RKO (cell line): ENCODE results near the gene REXO1.

Experiments used
- DNase-seq: peaks from one replicate; pipeline ENCODE4 v3.0.0-alpha.2; 2016; ENCODE audit warnings: low spot score

REXO1 gene

DNA sequence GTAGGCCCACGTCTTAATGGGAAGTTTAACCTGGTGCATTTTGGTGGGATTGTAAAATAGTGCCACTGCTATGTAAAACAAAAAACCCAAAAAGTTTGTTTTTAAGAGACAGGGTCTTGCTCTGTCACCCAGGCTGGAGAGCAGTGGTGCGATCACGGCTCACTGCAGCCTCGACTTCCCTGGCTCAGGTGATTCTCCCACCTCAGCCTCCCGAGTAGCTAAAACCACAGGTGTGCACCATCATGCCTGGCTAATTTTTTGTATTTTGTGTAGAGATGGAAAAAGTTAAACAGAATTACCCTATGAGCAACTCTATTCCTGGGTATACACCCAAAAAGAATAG, 820 bp upstream of the REXO1 start:
- no peak for DNase-seq

DNA sequence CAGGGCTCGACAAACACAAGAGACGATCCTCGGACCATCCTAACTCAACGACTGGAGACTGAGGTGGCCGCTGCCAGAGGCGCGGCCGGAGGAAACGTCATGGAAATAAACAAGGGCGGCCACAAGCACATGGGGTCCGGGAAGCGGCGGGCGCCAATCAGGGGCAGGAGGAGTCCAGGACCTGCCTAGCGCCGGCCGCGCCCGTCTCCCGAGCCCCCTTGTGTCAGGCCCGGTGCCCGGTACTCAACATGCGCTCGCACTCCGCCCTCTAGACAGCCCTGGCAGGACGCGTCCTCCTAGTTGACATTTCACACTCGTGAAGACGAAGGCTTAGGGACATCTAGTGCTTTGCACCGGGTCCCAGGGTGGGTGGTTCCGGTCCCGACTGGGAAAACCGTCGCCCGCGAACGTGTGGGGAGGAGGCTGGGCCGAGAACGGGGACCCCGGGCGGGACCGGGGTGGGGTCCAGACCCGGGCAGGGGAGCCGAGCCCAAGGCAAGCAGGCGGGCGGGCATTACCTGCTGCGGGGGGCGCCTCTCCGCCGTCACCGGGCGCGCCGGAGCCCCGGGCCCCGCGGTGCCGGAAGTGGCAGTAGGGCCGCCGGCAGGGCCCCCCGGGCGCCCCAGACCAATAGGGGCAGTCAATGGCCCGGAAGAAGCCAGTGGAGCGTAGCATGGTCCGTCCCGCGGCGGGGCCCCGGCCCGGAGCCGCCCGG, 442 bp downstream of the REXO1 start:
- DNase-seq: peak; percentile 74

DNA sequence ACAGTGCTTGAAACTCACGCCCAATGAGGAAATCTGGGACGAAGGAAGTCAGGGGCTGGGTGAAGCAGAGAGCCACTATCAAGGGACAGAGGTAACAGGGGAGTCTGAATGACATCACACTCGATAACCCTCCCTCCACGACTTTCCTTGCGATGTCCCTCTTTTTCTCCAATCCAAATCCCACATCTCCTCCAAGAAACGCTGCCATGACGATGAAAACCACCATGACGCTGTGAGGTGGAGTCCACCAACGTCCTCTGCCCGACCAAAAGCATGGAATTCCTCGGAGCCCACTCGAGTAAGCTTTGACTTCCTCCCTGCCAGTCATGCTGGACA, 967 bp downstream of the REXO1 start:
- no peak for DNase-seq

DNA sequence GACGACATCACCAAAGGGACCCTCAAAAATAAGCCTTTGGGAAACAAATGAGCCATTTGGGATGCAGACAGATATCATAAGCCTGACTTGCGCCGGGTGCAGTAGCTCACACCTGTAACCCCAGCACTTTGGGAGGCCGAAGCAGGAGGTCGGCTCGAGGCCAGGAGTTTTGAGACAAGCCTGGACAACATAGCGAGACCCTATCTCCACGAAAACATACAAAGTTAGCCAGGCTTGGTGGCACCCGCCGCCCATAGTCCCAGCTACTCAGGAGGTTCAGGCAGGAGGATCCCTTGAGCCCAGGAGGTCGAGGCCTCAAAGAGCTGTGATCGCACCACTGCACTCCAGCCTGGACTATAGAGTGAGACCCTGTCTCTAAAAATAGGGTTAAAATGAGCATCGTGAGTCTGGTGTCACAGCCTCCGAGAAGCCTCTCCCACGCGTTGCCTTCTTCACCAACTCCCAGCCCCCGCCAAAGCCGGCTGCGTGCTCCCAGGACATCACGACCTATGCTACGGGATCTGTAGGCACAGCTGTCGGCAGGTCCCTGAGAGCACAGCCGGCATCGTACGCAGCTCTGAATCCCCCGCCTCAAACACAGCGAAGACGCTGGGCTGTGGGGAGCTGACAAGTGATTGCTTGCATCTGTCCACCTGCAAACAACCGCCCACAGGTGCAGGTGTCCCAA, 1.6 kb downstream of the REXO1 start:
- DNase-seq: no peak

DNA sequence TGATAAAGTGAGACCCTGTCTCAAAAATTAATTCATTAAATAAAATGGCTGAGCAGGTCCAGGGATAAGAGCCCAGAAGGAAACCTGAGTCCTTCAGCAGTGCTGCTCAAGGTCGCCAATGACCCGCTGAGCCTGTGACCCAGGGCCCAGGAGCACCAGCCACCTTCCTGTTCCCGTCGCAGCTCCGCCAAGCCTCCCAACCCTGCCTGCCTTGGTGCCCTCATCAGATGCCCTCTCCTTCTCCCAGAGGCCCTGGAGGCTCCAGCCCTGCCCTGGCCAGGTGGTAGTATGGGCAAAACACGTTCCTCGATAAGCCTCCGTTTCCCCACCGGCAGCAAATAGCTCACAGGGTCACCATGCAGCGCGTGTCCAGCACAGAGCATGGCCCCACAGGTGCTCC, 2.6 kb downstream of the REXO1 start:
- no peak for DNase-seq

DNA sequence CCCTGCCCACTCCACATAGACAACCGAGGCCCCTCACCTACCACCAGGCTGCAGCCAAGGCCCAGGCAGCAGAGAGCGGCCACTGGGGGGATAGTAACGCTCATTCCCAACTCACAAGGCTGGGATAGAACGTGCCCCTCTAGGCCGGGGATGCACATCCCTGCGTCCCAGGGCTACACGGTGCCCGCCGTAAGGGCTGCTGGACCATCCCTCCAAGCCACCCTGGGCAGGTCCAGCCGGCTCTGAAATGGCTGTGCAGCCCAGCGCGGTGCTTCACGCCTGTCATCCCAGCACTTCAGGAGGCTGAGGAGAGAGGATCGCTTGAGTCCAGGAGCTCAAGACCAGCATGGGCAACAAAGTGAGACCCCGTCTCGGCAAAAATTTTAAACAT, 3.2 kb downstream of the REXO1 start:
- no peak for DNase-seq

DNA sequence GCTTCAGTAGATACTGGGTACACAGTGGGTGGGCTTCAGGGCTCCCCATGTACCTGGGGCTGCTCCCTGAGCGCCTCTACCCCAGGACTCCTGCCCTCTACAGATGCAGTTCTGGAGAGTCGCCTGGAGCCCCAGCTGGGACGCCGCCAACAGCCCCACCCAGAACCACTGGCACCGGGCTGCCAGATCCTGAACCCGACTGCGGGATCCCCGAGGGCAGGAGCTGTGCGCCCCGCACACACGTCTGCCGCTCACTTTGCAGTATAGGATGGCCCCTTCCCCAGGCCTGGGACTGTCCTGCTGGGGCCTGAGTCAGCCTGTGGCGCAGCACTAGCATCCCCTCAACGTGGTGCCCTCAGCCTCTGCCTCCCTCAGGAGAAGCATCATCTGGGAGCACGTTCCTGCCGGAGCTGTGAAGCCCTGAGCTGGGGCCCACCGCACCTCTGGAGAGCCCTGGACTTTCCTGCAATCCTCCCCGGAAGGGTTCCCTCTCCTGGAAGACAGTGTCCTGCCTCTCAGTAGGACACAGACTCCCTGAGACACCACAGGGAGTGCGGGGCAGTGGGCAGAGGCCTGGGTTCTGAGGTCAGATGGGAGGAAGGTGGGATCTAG, 3.7 kb downstream of the REXO1 start:
- DNase-seq: no peak

DNA sequence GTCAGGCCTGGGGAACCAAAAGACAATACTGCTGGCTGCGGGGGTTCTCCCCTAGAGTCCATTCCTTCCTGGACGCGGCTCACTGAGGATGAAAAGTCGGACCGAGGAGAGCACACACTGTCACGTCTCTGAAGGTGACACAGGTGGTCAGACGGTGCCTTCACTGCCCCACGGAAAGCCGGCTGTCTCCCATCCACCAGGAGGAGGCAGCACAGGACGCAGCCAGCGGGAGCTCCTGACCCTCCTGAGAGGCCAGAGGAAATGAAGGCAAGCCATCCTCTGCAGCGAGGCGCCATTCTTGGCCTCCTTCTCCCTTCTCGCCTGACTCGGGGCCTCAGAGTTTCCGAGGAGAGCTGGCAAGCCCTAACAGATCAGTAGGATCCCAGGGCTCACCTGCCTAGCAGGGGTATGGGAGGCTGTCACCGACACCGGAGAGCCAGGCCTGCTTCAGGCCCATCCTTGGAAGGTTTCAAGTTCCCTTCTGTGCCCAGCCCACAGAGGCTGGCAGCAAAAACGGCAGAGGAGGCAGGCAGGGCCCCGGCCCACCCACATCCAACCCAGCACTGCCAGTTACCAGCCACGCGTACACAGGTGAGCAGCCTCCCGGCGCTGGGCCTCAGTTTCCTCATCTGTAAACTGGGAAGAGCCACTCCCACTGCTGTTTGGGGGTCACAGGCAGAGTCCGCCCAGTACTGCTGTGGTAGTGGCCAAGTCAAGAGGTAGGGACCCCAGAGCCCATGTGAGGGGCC, 4.5 kb downstream of the REXO1 start:
- DNase-seq: no peak

DNA sequence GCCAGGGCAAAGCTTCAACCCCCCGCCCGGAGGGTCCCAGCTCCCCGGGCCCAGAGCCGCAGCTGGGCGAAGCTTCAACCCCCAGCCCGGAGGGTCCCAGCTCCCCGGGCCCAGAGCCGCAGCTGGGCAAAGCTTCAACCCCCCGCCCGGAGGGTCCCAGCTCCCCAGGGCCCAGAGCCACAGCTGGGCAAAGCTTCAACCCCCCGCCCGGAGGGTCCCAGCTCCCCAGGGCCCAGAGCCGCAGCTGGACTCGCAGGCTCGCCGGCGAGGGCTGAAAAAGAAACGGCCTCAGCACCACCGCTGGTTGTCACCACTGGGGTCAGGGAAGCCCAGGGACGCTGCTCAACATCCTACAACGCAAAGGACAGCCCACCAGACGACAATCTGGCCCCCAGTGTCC, 5.2 kb downstream of the REXO1 start:
- DNase-seq: no peak

DNA sequence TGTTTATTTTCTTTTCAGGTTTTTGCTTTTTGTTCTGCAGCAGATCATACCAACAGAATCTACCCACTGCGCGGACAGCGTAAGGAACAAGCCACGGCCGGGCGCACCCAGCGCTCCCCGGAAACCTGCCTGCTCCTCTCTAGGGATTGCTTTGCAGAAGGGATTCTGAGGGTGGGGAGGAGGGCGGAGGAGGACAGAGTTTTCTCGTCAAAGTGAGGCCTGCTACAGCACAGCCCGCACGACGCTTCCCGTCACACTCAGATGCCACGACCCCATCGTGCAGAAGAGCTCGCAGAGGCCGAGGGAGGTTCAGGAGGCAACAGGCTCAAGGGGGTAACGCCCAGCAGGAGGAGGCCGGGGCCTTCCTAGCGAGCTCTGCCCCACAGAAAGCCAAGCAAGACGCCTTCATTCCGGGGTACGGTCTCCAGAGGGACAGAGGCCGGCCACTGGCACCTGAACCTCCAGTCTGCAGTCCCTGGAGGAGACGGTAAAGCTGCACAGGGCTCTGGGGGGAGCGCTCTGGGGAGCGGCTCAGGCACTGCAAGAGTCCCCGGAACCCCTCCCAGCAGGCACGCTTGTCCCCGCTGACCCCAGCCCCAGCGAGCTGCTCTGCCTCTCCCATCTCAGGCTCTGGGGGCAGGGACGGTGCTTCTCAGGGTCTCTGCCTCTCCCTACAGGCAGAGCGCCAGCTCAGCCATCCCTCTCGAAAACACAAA, 6.9 kb downstream of the REXO1 start:
- DNase-seq: no peak

DNA sequence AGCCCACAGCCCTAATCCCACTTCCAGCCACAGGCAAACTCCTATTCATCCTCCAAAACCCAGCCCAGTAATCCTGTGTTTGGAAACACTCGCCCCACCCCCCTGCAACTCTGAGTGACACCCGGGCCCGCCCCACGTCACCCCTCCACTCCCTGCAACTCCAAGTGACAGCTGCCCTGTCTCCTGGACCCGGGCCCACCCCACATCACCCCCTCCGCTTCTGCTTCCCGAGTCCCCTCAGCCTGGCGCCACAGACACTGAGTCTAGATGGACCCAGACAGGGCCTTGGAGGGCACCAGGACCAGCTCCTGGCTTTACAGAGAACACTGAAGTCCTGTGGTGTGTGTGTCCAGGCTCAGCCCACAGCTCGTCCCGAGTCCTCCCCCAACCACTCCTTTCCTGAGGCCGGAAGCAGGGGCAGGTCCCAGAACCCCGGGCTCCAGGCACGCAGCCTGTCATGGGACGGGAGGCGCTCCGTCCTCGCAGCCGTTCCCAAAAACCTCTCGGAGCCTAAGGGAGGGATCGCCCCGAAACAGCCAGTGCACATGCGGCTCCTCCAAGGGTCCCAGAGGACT, 7.7 kb downstream of the REXO1 start:
- no peak for DNase-seq

DNA sequence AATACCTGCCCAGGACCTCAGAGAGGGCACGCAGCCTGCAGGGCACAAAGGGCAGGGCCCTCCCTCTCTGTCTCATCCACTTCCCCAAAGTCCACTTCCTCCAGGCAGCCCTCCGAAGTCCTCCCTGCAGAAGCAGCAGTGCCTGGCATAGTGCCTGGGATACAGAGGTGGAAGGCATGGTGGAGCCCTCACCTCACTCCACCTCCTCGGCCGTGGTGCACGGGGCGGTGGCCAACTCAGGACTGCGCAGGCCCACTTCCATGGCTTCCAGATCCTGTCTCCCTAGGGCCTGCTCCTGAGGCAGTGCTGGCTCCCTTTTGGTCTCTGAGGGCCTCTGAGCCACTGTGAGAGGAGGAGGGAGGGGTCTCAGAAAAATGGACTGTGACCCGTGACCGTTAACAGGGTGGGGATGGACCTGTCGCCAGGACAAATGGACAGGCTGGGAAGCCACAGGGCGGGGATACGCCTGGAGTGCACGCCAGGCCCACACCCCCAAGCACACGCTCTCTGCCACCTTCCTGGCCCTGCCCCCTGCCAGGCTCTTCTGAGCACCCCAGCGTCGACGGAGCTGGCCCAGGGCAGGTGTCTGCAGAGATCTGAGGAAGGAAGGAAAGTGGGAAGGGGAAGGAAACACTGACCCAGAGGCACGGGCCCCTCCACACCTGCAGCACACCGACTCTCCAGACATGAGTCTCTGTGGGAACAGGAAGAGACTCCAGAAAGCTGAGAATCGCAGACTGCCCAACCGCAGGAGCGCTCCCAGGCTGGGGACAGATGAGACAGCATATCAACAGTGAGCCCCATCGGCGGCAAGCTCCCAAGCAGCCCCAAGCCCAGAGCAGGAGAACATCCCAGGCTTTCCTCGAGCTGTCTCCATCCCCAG, 8.4 kb downstream of the REXO1 start:
- no peak for DNase-seq

DNA sequence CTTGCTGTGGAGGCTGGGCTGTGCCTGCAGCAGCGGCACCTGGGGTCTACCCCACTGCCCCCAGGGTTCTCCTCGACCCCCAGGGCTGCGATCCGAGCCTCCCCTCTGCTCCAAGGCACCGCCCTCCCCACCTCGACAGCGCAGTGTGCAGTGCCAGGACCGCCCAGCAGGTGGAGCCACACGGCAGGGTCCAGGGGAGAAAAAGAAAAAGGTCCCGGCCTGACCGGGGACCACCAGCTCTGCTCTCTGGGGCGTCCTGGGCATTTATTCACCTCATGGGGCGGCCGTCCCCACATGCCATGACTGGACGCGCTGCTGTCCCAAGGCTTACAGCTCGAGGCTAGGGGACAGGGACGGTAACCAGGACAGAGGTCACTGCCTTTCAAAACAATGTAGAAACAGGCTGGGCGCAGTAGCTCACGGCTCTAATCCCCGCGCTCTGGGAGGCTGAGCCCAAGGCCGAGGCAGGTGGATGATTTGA, 10.6 kb downstream of the REXO1 start:
- no peak for DNase-seq

DNA sequence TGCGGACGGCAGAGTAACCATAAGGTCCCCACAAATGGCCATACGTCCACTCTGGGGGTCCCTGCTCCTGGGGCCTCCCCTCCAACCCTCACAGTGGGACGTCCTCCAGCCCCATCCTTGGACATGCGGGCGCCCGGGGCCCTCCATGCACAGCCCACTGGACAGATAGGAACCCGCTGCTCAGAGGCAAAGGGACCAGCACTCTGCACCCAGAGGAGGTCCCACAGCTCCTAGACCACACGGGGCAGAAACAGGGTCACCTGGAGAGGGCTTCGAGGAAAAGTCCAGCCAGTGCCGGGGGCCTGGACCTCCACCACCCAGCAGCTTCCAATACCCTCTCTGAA, 11.1 kb downstream of the REXO1 start:
- DNase-seq: no peak

DNA sequence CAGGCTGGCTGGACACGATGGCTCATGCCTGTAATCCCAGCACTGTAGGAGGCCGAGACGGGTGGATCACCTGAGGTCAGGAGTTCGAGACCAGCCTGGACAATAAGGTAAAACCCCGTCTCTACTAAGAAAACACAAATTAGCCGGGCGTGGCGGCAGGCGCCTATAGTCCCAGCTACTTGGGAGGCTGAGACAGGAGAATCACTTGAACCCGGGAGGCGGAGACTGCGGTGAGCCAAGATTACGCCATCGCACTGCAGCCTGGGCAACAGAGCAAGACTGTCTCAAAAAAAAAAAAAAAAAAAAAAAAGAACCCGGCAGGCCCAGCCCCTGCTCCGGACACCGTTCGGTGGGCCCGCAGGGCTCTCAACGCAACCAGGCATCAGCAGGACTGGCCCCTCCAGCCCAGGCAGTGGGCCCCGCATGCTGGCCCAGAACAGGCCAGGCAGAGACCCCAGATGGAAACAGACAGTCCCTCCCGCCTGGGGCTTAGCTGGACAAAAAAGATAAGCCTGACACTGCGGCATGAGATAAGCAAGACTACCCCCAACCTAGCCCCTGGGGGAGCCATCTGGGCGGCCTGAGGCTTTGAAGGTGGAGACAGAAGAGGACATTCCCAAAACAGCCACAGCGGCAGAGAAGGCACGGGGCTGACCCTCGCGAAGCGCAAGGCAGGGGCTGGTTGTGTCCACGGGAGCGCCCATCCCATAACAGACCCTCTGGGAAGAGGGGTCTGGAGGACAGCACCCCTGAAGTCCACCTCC, 11.6 kb downstream of the REXO1 start:
- no peak for DNase-seq

DNA sequence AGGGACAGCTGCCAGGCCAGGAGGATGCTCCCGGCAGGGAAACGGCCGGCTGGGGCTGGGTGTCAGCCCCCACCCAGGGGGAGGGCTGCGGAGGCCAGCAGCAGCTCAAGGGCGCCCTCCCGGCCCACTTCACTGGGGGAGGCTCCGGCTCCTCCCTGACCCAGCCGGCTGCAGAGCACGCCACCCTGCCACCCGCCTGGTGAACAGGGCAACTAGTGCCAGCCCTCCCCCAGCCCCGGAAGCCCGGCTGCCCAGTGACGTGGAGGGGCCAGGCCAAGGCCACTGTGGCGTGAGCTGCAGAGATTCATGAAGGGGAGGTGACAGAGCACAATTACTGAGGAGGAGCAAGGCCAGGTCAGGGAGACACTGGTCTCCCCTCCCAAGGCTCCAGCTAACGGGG, 14.7 kb downstream of the REXO1 start:
- DNase-seq: no peak

DNA sequence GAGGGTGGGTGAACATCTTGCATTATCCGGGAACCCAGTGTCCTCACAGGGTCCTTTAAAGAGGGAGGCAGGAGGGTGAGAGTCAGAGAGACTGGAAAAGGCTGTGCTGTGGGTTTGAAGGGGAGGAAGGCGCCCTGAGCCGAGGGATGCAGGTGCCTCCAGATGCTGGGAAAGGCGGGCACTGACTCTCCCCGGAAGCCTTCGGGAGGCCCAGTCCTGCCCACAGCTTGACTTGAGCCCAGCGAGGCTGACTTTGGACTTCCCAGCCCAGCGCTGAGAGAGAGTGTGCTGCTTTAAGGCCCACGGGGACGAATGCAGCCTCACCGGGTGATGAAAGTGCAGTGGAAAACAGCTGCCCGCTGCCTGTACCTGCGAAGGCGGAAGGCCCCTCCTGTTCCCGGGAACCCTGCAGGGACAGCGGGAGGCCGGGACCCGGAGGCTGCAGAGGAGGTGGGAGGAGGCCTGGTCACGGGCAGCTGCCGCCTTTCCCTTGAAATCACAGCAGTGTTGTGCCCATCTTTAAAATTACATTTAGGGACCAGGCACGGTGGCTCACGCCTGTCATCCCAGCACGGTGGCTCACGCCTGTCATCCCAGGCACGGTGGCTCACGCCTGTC, 16.1 kb downstream of the REXO1 start:
- no peak for DNase-seq

DNA sequence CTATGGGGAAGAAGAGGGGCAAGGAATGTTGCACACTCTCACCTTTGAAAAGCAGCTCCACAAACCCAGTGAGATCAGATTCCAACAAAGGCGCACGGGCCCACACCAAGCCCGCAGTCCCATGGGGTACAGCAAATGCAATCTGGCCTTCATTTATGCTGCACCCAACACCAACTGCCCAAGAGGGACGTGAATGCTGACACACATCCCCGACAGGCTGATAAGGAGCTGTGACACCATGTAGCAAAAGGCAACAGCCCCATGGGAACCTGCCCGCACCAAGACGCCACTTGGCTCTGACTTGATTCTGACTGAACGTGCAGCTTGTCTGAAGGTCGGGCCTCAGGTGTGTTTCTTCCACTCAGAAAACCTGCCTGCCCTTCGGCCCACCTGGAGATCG, 17.3 kb downstream of the REXO1 start:
- no peak for DNase-seq

DNA sequence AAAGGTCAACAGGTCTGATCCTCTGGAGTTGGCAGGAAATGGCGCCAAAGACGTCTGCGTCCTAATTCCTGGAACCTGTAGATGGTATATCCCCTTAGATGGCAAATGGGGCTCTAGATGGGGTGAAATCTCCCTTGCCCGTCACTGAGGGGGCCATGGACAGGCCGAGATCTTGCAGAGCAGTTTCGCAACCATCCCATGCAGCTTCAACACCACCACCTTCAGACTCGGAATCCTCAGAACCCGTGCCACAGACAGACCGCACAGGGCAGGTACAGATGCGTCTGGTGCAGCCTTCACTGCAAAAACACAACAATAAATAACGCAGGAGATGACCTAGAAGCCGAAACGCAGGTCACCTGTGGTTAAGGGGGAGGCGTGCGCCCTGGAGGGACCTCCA, 17.7 kb downstream of the REXO1 start:
- no peak for DNase-seq

DNA sequence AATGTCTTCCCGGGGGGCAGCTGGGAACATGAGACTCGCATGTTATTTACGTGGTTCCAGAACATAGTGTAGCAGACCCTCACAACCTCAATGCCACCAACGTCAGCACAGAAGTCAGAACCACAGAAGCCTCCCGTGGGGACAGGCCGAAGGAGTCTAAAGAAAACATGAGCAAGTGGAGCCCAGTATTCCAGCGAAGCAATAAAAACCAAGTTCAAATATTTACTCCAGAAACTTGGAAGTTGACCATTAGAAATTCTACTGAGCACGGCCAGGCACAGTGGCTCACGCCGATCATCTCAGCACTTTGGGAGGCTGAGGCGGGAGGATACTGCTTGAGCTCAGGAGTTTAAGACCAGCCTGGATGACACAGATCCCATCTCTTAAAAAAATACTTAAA, 18.3 kb downstream of the REXO1 start:
- no peak for DNase-seq
